ENCODE results near the gene HASPIN. TPM values are rescaled to one million over a fixed set of nuclear protein-coding genes. Genes with fewer than 3 reads are reported as not detected.
A peak's percentile ranks its signal among the peaks of the same experiment; 100 is the strongest.

The HASPIN gene
- total RNA-seq, 4 donors from 2014 or later: 1.4 to 5.4 (median 3.0) TPM

GRCh38 chr17:3761918-3762380 lies 38.2 kb downstream of the HASPIN start:
- no peak for DNase-seq
- 80% methylated on average over 4 of the region's 16 CpGs; no CpG with 5 or more reads in 1 of the 2 donors for WGBS, 2 donors
- H3K27ac ChIP-seq: no peak overlapping the region
- H3K9me3 ChIP-seq: peaks cover 0 to 7% (median 5%) of the 10 kb centered on the region in 3 donors
- H3K4me3 ChIP-seq: no peak overlapping the region
- H3K4me1 ChIP-seq: no peaks in the 10 kb centered on the region
- TF ChIP-seq POLR2A (IDR thresholded peaks at IDR 0.05) (no peak), CTCF (IDR thresholded peaks at IDR 0.05) (no peak)
- intact Hi-C loops (cut with DNase I): no loop called here
- H3K27me3 ChIP-seq: no peaks in the 10 kb centered on the region
- no peaks in the 10 kb centered on the region for H3K36me3 ChIP-seq

- no peak overlapping the region for H3K4me3 ChIP-seq
- no peaks in the 10 kb centered on the region for H3K27me3 ChIP-seq
- TF ChIP-seq CTCF (IDR thresholded peaks at IDR 0.05) (no peak), POLR2A (IDR thresholded peaks at IDR 0.05) (no peak)
- WGBS, 2 donors: 75 to 76% methylated on average over 14 of the region's 14 CpGs
- DNase-seq: no peak
- intact Hi-C loops (cut with DNase I): no loop called here
- H3K36me3 ChIP-seq: no peaks in the 10 kb centered on the region
- no peaks in the 10 kb centered on the region for H3K4me1 ChIP-seq
- peak overlapping the region in 2 of 4 donors; percentile 25 to 34 for H3K27ac ChIP-seq
- H3K9me3 ChIP-seq: peaks cover 0 to 7% (median 5%) of the 10 kb centered on the region in 3 donors
These were observed 39.4 kb downstream of the HASPIN start for GRCh38 chr17:3762922-3763776.

GRCh38 chr17:3763777-3764170 lies 40.1 kb downstream of the HASPIN start:
- TF ChIP-seq POLR2A (IDR thresholded peaks at IDR 0.05): no peak
- no peak for TF ChIP-seq CTCF (IDR thresholded peaks at IDR 0.05)
- Histone ChIP-seq H3K27ac (peak overlapping the region in 2 of 4 donors; percentile 25 to 34), H3K36me3 (no peaks in the 10 kb centered on the region), H3K4me3 (no peak overlapping the region), H3K9me3 (peaks cover 0 to 7% (median 5%) of the 10 kb centered on the region in 3 donors), H3K27me3 (no peaks in the 10 kb centered on the region), H3K4me1 (no peaks in the 10 kb centered on the region)
- DNase-seq: no peak
- intact Hi-C loops (cut with DNase I): no loop called here
- WGBS, 2 donors: 57 to 73% methylated on average over 2 to 3 of the region's 3 CpGs

GRCh38 chr17:3765981-3766380 lies 42.3 kb downstream of the HASPIN start:
- Histone ChIP-seq H3K4me1 (no peaks in the 10 kb centered on the region), H3K36me3 (no peaks in the 10 kb centered on the region), H3K9me3 (no peaks in the 10 kb centered on the region), H3K27ac (peak overlapping the region in 1 of 4 donors; percentile 50), H3K4me3 (no peak overlapping the region), H3K27me3 (no peaks in the 10 kb centered on the region)
- 82 to 88% methylated on average over 7 to 9 of the region's 9 CpGs for WGBS, 2 donors
- DNase-seq: no peak
- intact Hi-C loops (cut with DNase I): no loop called here
- TF ChIP-seq CTCF (IDR thresholded peaks at IDR 0.05): no peak
- TF ChIP-seq POLR2A (IDR thresholded peaks at IDR 0.05): no peak

GRCh38 chr17:3766779-3767178 lies 43.1 kb downstream of the HASPIN start:
- peak overlapping the region in 1 of 4 donors; percentile 50 for H3K27ac ChIP-seq
- no peak for TF ChIP-seq CTCF (IDR thresholded peaks at IDR 0.05)
- no peak for TF ChIP-seq POLR2A (IDR thresholded peaks at IDR 0.05)
- intact Hi-C loops (cut with DNase I): no loop called here

More at GRCh38 chr17:3766779-3767178, 43.1 kb downstream of the HASPIN start:
- 83 to 91% methylated on average over 8 of the region's 8 CpGs for WGBS, 2 donors
- no peak overlapping the region for H3K4me3 ChIP-seq
- H3K9me3 ChIP-seq: no peaks in the 10 kb centered on the region
- H3K36me3 ChIP-seq: no peaks in the 10 kb centered on the region
- DNase-seq: no peak
- H3K4me1 ChIP-seq: no peaks in the 10 kb centered on the region
- H3K27me3 ChIP-seq: peaks cover 0 to 3% (median 0%) of the 10 kb centered on the region in 4 donors

Measured in esophagus squamous epithelium (tissue), 5 donors.